Adrenal gland (tissue), 12 donors: ENCODE results near the gene MALL. TPM values are rescaled to one million over a fixed set of nuclear protein-coding genes. Genes with fewer than 3 reads are reported as not detected.

ENCODE experiments used
- DNase-seq, 7 donors: peaks; one replicate each; pipeline ENCODE4 v3.0.0-alpha.2; 2019 to 2020
- H3K27ac ChIP-seq, 5 donors: fragments of 200-600 bp; sonication (generic) in 4 of 5; 1 replicate in 3 of 5; 2 replicates in 2 of 5; pipeline versions ENCODE4 v1.5.1 to v1.8.0; 2016 to 2020; ENCODE audit warnings: mild to moderate bottlenecking in 1 of 5
- H3K27me3 ChIP-seq: fragments of 200-600 bp; 2 replicates; pipeline ENCODE4 v1.8.0; 2021
- H3K36me3 ChIP-seq, 2 donors: fragments of 200-600 bp; replicated peaks in 1 of 2; 1 replicate in 1 of 2; 2 replicates in 1 of 2; pipeline versions ENCODE4 v1.5.1 to v1.8.0; 2018 to 2022
- H3K4me1 ChIP-seq, 2 donors: fragments of 200-600 bp; replicated peaks in 1 of 2; 1 replicate in 1 of 2; 2 replicates in 1 of 2; pipeline versions ENCODE4 v1.5.1 to v1.8.0; 2018 to 2021
- H3K4me3 ChIP-seq, 4 donors: fragments of 200-600 bp; sonication (generic) in 3 of 4; one replicate each; pipeline ENCODE4 v1.5.1; 2016 to 2018
- H3K9me3 ChIP-seq, 3 donors: fragments of 200-600 bp; sonication (generic) in 1 of 3; replicated peaks in 1 of 3; 1 replicate in 2 of 3; 2 replicates in 1 of 3; pipeline versions ENCODE4 v1.5.1 to v1.8.0; 2016 to 2021
- POLR2A ChIP-seq, 2 donors: fragments of 450-650 bp; IDR thresholded peaks; one replicate each; pipeline ENCODE4 v1.6.1; 2017; ENCODE audit warnings: antibody characterized with exemption in 2 of 2, mild to moderate bottlenecking in 2 of 2, moderate library complexity in 1 of 2
- WGBS, 4 donors: extraction: QIAGEN DNeasy Blood & Tissue Kit in 2 of 4; methylation state at CpG; one replicate each; pipeline versions ENCODE4 v1.1.5 to v1.1.7; 2013 to 2017; 5-methylcytosine and 5-hydroxymethylcytosine counted together
- intact Hi-C, 2 donors: fragments of 100-400 bp; cut with DNase I; formaldehyde crosslinking; loops; one replicate each; pipeline versions ENCODE4 v1.14.1 to v1.15.0; 2022 to 2023
- polyA plus RNA-seq, 3 donors: library from polyadenylated mRNA; stranded (reverse); fragments of 200-250 nt in 2 of 3; fragments of 350-450 nt in 1 of 3; fragmentation: Illumina TruSeq in 1 of 3; extraction: RNeasy Lipid Tissue Mini Kit (QIAGEN cat#74804) in 1 of 3; gene quantifications; one replicate each; pipeline ENCODE4 v1.2.3, GENCODE V29; 2013 to 2014
- total RNA-seq, 9 donors: library from RNA; depleted of rRNA in 4 of 9; stranded (reverse); fragments of >200 nt in 4 of 9; fragments of 120-200 nt in 1 of 9; fragmentation: NEBNext Ultra II Directional in 1 of 9; extraction: Animal tissue kit (Norgen Biotek cat#: 25700) in 1 of 9; gene quantifications; one replicate each; pipeline versions ENCODE4 v1.1.0 to v1.2.4, GENCODE V29; 2013 to 2023
- TF ChIP-seq, protein P1 (sequence below), 6 experiments: fragments of 450-650 bp in 4 of 6; fragments of 200-600 bp in 2 of 6; sonication (generic) in 1 of 6; IDR thresholded peaks; 1 replicate in 5 of 6; 2 replicates in 1 of 6; pipeline versions ENCODE4 v1.5.1 to v1.8.0; 2016 to 2021; ENCODE audit warnings: antibody characterized with exemption in 6 of 6, mild to moderate bottlenecking in 2 of 6, moderate library complexity in 1 of 6
- donor health status: healthy with polysubstance abuse.
- donor health status: Bipolar disorder and iron deficiency.
- donor health status: DM: yes; HTN: yes; CAD: no.
- donor health status: DM: no; HTN: no; CAD: no.
- donor health status: DM: no; HTN: no; CAD: no.
- donor health status: DM: yes; HTN: yes; CAD: no.

The MALL gene
- total and polyA plus RNA-seq, 12 donors, result 0.94 to 10.1 (median 4.8) TPM

DNA sequence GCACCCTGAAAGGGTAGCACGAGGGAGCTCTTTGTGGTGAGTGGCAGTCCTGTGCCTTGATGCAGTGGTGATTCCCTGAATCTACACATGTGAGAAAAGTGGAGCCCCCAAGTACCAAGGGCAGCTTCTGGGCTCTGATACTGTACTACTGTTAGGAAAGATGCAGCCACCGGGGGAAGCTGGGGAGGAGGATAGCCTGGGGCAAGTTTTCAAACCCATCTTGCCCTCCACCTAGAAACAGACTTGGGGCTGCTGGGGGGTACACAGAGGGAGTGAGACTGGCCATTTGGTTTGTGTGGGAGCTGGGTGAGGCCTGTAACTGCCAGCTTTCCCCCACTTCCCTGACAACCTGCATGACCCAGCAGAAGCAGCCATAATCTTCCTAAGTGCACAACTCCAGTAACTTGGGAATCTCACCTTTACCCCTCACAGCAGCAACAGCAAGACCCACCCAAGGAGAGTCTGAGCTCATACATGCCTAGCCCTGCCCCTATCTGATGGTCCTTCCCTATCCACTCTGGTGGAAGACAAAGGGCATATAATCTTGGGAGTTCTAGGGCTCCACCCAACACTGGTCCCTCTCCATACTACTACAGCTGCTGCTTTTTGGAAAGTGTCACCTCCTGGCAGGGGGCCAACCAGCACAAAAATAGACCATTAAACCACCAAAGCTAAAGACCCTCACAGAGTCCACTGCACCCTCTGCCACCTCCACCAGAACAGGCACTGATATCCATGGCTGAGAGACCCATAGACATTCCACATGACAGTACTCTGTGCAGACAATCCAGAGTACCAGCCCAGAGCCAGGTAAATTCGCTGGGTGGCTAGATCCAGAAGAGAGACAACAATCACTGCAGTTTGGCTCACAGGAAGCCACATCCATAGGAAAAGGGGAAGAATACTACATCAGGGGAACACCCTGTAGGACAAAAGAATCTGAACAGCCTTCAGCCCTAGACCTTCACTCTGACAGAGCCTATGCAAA lies 8.2 kb downstream of the MALL start:
- Histone ChIP-seq H3K4me1 (no peaks in the 10 kb centered on the region), H3K27me3 (peaks cover 6% of the 10 kb centered on the region), H3K9me3 (no peaks in the 10 kb centered on the region), H3K4me3 (no peak overlapping the region), H3K27ac (no peak overlapping the region), H3K36me3 (no peaks in the 10 kb centered on the region)
- intact Hi-C loops, result no loop called here
- WGBS, 4 donors, result 85 to 92% (median 88%) methylated on average over 3 of the region's 3 CpGs
- no peak for DNase-seq
- no peak for TF ChIP-seq POLR2A (IDR thresholded peaks at IDR 0.05)
- TF ChIP-seq, protein P1, sequence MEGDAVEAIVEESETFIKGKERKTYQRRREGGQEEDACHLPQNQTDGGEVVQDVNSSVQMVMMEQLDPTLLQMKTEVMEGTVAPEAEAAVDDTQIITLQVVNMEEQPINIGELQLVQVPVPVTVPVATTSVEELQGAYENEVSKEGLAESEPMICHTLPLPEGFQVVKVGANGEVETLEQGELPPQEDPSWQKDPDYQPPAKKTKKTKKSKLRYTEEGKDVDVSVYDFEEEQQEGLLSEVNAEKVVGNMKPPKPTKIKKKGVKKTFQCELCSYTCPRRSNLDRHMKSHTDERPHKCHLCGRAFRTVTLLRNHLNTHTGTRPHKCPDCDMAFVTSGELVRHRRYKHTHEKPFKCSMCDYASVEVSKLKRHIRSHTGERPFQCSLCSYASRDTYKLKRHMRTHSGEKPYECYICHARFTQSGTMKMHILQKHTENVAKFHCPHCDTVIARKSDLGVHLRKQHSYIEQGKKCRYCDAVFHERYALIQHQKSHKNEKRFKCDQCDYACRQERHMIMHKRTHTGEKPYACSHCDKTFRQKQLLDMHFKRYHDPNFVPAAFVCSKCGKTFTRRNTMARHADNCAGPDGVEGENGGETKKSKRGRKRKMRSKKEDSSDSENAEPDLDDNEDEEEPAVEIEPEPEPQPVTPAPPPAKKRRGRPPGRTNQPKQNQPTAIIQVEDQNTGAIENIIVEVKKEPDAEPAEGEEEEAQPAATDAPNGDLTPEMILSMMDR (IDR thresholded peaks at IDR 0.05), result no peak

DNA sequence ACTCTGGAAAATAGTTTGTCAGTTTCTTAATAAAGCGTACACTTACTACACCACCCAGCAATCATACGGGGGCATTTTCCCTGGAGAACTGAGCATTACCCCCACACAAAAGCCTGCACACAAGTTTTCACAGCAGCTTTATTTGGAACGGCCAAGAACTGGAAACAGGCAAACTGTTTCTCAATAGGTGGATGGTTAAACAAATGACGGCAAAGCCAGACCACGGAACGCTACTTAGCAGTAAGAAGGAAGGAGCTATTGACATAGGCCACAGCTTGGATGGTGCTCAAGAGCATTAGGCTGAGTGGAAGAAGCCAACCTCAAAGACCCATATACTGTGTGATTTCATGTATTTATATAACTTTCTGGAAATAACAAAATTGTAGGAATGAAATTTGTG lies 9.0 kb downstream of the MALL start:
- no peaks in the 10 kb centered on the region for H3K36me3 ChIP-seq
- H3K9me3 ChIP-seq, result no peaks in the 10 kb centered on the region
- H3K4me1 ChIP-seq, result peaks cover 0 to 7% of the 10 kb centered on the region in 2 donors
- TF ChIP-seq, protein P1 (IDR thresholded peaks at IDR 0.05), result no peak
- no peak for TF ChIP-seq POLR2A (IDR thresholded peaks at IDR 0.05)
- no peak overlapping the region for H3K27ac ChIP-seq
- DNase-seq, result no peak
- no peak overlapping the region for H3K4me3 ChIP-seq
- peaks cover 6% of the 10 kb centered on the region for H3K27me3 ChIP-seq
- WGBS, 4 donors, result 69 to 83% (median 81%) methylated on average over 6 of the region's 6 CpGs
- intact Hi-C loops, result no loop called here

- H3K4me1 ChIP-seq, result peaks cover 3 to 14% of the 10 kb centered on the region in 2 donors
Measured at GRCh38 chr2:110105608-110106467, 9.8 kb downstream of the MALL start.

More at GRCh38 chr2:110105608-110106467, 9.8 kb downstream of the MALL start:
- TF ChIP-seq POLR2A (IDR thresholded peaks at IDR 0.05), result no peak
- TF ChIP-seq, protein P1 (IDR thresholded peaks at IDR 0.05), result no peak
- Histone ChIP-seq H3K9me3 (no peaks in the 10 kb centered on the region), H3K4me3 (no peak overlapping the region), H3K27me3 (peaks cover 6% of the 10 kb centered on the region), H3K36me3 (no peaks in the 10 kb centered on the region), H3K27ac (no peak overlapping the region)
- DNase-seq, result no peak
- intact Hi-C loops, result no loop called here
- WGBS, 4 donors, result 51 to 59% (median 52%) methylated on average over 8 of the region's 8 CpGs
